ENCODE measurements around the gene SMYD2.

DNA sequence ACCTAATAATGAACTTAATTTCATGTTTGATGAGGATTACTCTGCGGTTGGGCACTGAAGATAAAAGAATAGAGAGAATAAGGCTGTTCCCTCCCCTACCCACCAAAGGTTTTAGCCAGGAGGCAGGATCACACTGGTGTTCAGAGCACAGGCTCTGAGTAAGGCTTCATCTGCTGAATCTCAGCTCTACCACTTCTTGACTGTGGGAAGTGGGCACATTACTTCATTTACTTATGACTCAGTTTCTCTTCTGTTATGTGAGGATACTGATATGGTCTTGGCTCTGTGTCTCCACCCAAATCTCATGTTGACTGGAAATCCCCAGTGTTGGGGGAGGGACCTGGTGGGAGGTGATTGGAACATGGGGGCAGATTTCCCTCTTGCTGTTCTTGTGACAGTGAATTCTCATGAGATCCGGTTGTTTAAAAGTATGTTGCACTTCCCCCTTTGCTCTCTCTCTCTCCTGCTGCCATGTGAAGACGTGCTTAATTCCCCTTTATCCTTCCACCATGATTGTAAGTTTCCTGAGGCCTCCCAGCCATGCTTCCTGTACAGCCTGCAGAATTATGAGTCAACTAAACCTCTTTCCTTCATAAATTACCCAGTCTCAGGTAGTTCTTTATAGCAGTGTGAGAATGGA is 79.7 kb downstream of the SMYD2 start:
- TF ChIP-seq STAT3 (IDR thresholded peaks at IDR 0.05; ENCODE audit: low read depth, low read length) (no peak), ZSCAN29 (IDR thresholded peaks at IDR 0.05) (no peak), NR2C2 (IDR thresholded peaks at IDR 0.05; ENCODE audit: borderline replicate concordance, control insufficient read depth, insufficient read length, low read depth) (no peak), SIN3A (IDR thresholded peaks at IDR 0.05; ENCODE audit: low read depth, low read length) (no peak), POLR2A (IDR thresholded peaks at IDR 0.05; ENCODE audit: low read depth, low read length) (no peak), FOXM1 (IDR thresholded peaks at IDR 0.05; ENCODE audit: low read depth, low read length) (no peak), RAD21 (IDR thresholded peaks at IDR 0.05; ENCODE audit: insufficient read depth, low read depth, low read length) (no peak)
- TF ChIP-seq, protein P1, sequence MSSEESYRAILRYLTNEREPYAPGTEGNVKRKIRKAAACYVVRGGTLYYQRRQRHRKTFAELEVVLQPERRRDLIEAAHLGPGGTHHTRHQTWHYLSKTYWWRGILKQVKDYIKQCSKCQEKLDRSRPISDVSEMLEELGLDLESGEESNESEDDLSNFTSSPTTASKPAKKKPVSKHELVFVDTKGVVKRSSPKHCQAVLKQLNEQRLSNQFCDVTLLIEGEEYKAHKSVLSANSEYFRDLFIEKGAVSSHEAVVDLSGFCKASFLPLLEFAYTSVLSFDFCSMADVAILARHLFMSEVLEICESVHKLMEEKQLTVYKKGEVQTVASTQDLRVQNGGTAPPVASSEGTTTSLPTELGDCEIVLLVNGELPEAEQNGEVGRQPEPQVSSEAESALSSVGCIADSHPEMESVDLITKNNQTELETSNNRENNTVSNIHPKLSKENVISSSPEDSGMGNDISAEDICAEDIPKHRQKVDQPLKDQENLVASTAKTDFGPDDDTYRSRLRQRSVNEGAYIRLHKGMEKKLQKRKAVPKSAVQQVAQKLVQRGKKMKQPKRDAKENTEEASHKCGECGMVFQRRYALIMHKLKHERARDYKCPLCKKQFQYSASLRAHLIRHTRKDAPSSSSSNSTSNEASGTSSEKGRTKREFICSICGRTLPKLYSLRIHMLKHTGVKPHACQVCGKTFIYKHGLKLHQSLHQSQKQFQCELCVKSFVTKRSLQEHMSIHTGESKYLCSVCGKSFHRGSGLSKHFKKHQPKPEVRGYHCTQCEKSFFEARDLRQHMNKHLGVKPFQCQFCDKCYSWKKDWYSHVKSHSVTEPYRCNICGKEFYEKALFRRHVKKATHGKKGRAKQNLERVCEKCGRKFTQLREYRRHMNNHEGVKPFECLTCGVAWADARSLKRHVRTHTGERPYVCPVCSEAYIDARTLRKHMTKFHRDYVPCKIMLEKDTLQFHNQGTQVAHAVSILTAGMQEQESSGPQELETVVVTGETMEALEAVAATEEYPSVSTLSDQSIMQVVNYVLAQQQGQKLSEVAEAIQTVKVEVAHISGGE (CRISPR knock-in tag; IDR thresholded peaks at IDR 0.05): no peak

Measured in GM12878 (cell line).